NCI-H2107 treated with DMSO at 0.1 percent for 48 hours (cell line): ENCODE results near the gene CNEP1R1.

ENCODE experiments used
- DNase-seq: peaks from one replicate; lab custom pipeline; 2025; ENCODE audit not compliant: unreplicated experiment; lab: John Stamatoyannopoulos, UW

The CNEP1R1 gene

GRCh38 chr16:50059669-50060068 is 34.6 kb downstream of the CNEP1R1 start:
- no peak for DNase-seq

- DNase-seq: no peak
Observed at GRCh38 chr16:50061326-50061725, 36.3 kb downstream of the CNEP1R1 start.

- no peak for DNase-seq
Observed at GRCh38 chr16:50065241-50065623, 40.2 kb downstream of the CNEP1R1 start.

- DNase-seq: peak; percentile 69
Observed at GRCh38 chr16:50065624-50066481, 40.8 kb downstream of the CNEP1R1 start, which contains the start of gene HEATR3. HEATR3 (plus strand) TSS chr16:50065970; CDS start chr16:50066132, 162 bp downstream.

GRCh38 chr16:50066482-50067289 is 41.7 kb downstream of the CNEP1R1 start:
- no peak for DNase-seq

- peak; percentile 7 for DNase-seq
Observed at GRCh38 chr16:50067290-50067853, 42.3 kb downstream of the CNEP1R1 start.

- no peak for DNase-seq
Observed at GRCh38 chr16:50068550-50068949, 43.5 kb downstream of the CNEP1R1 start.

GRCh38 chr16:50069060-50069459 is 44.0 kb downstream of the CNEP1R1 start:
- DNase-seq: no peak

GRCh38 chr16:50071075-50071671 is 46.1 kb downstream of the CNEP1R1 start:
- no peak for DNase-seq

GRCh38 chr16:50072730-50073129 is 47.7 kb downstream of the CNEP1R1 start:
- no peak for DNase-seq

- DNase-seq: no peak
Observed at GRCh38 chr16:50079397-50080140, 54.5 kb downstream of the CNEP1R1 start.

- no peak for DNase-seq
Observed at GRCh38 chr16:50081428-50082018, 56.5 kb downstream of the CNEP1R1 start.

- no peak for DNase-seq
Observed at GRCh38 chr16:50083996-50084395, 59.0 kb downstream of the CNEP1R1 start.

- no peak for DNase-seq
Observed at GRCh38 chr16:50086176-50086575, 61.2 kb downstream of the CNEP1R1 start.
